CD4-positive, alpha-beta T cell (primary cell): ENCODE data around the gene PTPRF. TPM values are rescaled to one million over a fixed set of nuclear protein-coding genes. Genes with fewer than 3 reads are reported as not detected.

ENCODE experiments used
- ATAC-seq: fragments of 200-7000 bp; cut with Tn5 transposase; one replicate; pipeline ENCODE4 v1.10.0; 2022; ENCODE audit warnings: mild to moderate bottlenecking; ENCODE audit not compliant: poor library complexity
- CTCF ChIA-PET: fragments of 350-600 bp; sonication (Branson Sonifier 250); formaldehyde crosslinking; loops from one replicate; lab custom pipeline; 2021; ENCODE audit warnings: antibody characterized with exemption, inconsistent platforms; lab: Charles Lee
- POLR2A ChIA-PET: fragments of 350-600 bp; sonication (Branson Sonifier 250); formaldehyde crosslinking; loops from one replicate; lab custom pipeline; 2021; ENCODE audit warnings: antibody characterized with exemption, inconsistent platforms; lab: Charles Lee
- DNase-seq, 14 experiments: peaks; one replicate each; pipeline ENCODE4 v3.0.0-alpha.2; 2013 to 2020; ENCODE audit warnings: mixed read lengths in 2 of 14
- H3K27ac ChIP-seq, 2 donors: one replicate each; pipeline versions ENCODE4 v1.5.1 to v1.7.0; 2013; ENCODE audit warnings: low read length in 2 of 2, low read depth in 1 of 2, mild to moderate bottlenecking in 1 of 2
- H3K27me3 ChIP-seq, 2 experiments: 1 replicate in 1 of 2; 2 replicates in 1 of 2; pipeline versions ENCODE4 v1.6.1 to v1.7.0; 2013; ENCODE audit warnings: low read length in 2 of 2, control low read depth in 1 of 2, mild to moderate bottlenecking in 1 of 2, moderate library complexity in 1 of 2; ENCODE audit not compliant: insufficient read depth in 2 of 2, control insufficient read depth in 1 of 2
- H3K36me3 ChIP-seq: one replicate; pipeline ENCODE4 v1.6.1; 2013; ENCODE audit warnings: low read length, control low read depth; ENCODE audit not compliant: insufficient read depth
- H3K4me1 ChIP-seq: one replicate; pipeline ENCODE4 v1.6.1; 2013; ENCODE audit warnings: low read length, control low read depth; ENCODE audit not compliant: insufficient read depth
- H3K4me3 ChIP-seq: one replicate; pipeline ENCODE4 v1.5.1; 2013; ENCODE audit warnings: mild to moderate bottlenecking, low read length, moderate library complexity
- H3K9me3 ChIP-seq, 2 experiments: 1 replicate in 1 of 2; 2 replicates in 1 of 2; pipeline versions ENCODE4 v1.6.1 to v1.7.0; 2013; ENCODE audit warnings: low read length in 2 of 2, mild to moderate bottlenecking in 2 of 2, control low read depth in 1 of 2, moderate library complexity in 1 of 2; ENCODE audit not compliant: control insufficient read depth in 1 of 2, insufficient read depth in 1 of 2
- H3K27ac Mint-ChIP-seq: one replicate; pipeline ENCODE4 v1.8.0; 2020; ENCODE audit warnings: mixed read lengths
- H3K27me3 Mint-ChIP-seq: one replicate; pipeline ENCODE4 v1.8.0; 2021; ENCODE audit warnings: mixed read lengths
- H3K36me3 Mint-ChIP-seq: one replicate; pipeline ENCODE4 v1.8.0; 2021; ENCODE audit warnings: low read depth, mixed read lengths
- H3K4me1 Mint-ChIP-seq: one replicate; pipeline ENCODE4 v1.8.0; 2021; ENCODE audit warnings: low read depth, mixed read lengths
- H3K4me3 Mint-ChIP-seq: one replicate; pipeline ENCODE4 v1.8.0; 2020; ENCODE audit warnings: mild to moderate bottlenecking, mixed read lengths
- H3K9me3 Mint-ChIP-seq: one replicate; pipeline ENCODE4 v1.8.0; 2020; ENCODE audit warnings: mixed read lengths
- CTCF ChIP-seq: fragments of 200-600 bp; IDR thresholded peaks from one replicate; pipeline ENCODE4 v1.8.0; 2022; ENCODE audit warnings: antibody characterized with exemption, mild to moderate bottlenecking
- intact Hi-C, 2 experiments: fragments of 100-400 bp; cut with DNase I in 1 of 2; cut with micrococcal nuclease in 1 of 2; formaldehyde crosslinking; loops; one replicate each; pipeline versions ENCODE4 v1.15.1 to v1.9.0; 2023 to 2025; cut with DNase I, micrococcal nuclease
- total RNA-seq, 174 experiments: library from RNA in 2 of 174; stranded (reverse) in 2 of 174; gene quantifications; one replicate each; pipeline ENCODE4 v1.2.3 and lab custom pipeline; 2021 to 2026

PTPRF gene
- total RNA-seq, 2 experiments from 2014 or later, result 0.14 TPM

DNA sequence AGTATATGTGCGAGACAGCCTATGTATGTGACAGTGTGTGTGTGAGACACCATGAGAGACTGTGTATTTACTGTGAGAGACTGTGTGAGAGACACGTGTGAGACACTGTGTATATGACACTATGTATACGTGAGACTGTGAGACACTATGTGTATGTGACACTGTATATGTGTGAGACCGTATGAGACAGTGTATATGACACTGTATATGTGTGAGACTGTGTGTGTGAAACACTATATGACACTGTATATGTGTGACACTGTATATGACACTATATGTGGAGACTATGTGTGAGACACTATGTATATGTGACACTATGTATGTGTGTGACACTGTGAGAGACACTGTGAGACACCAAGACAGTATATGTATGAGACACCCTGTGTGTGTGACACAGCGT lies 66.3 kb downstream of the PTPRF start:
- H3K27ac ChIP-seq, result no peak overlapping the region
- Mint-ChIP-seq H3K4me3 (no peak overlapping the region), H3K27ac (no peak overlapping the region), H3K36me3 (no peaks in the 10 kb centered on the region), H3K27me3 (no peaks in the 10 kb centered on the region), H3K4me1 (no peaks in the 10 kb centered on the region), H3K9me3 (no peaks in the 10 kb centered on the region)
- DNase-seq (no peak), ATAC-seq (no peak)
- no peak overlapping the region for H3K4me3 ChIP-seq
- ChIA-PET POLR2A (no interaction called here), CTCF (no interaction called here)
- intact Hi-C loops, result no loop called here
- no peaks in the 10 kb centered on the region for H3K4me1 ChIP-seq
- no peaks in the 10 kb centered on the region for H3K36me3 ChIP-seq
- no peak for TF ChIP-seq CTCF
- no peaks in the 10 kb centered on the region for H3K9me3 ChIP-seq
- no peaks in the 10 kb centered on the region for H3K27me3 ChIP-seq

DNA sequence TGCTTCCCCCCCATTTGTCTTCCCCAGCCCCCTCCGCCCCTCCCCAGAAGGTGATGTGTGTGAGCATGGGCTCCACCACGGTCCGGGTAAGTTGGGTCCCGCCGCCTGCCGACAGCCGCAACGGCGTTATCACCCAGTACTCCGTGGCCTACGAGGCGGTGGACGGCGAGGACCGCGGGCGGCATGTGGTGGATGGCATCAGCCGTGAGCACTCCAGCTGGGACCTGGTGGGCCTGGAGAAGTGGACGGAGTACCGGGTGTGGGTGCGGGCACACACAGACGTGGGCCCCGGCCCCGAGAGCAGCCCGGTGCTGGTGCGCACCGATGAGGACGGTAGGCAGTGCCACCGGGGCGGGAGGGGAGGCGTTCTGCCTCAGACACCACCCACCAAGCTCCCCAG lies 67.0 kb downstream of the PTPRF start:
- Histone ChIP-seq H3K27me3 (no peaks in the 10 kb centered on the region), H3K9me3 (no peaks in the 10 kb centered on the region), H3K36me3 (no peaks in the 10 kb centered on the region), H3K4me1 (no peaks in the 10 kb centered on the region), H3K4me3 (no peak overlapping the region), H3K27ac (no peak overlapping the region)
- Mint-ChIP-seq H3K27me3 (no peaks in the 10 kb centered on the region), H3K4me3 (no peak overlapping the region), H3K9me3 (no peaks in the 10 kb centered on the region), H3K27ac (no peak overlapping the region), H3K4me1 (no peaks in the 10 kb centered on the region), H3K36me3 (no peaks in the 10 kb centered on the region)
- DNase-seq (no peak), ATAC-seq (no peak)
- CTCF ChIA-PET, result no interaction called here
- no peak for TF ChIP-seq CTCF
- intact Hi-C loops, result no loop called here
- POLR2A ChIA-PET, result no interaction called here

- no peak overlapping the region for H3K4me3 ChIP-seq
- H3K4me1 Mint-ChIP-seq, result no peaks in the 10 kb centered on the region
- ChIA-PET POLR2A (no interaction called here), CTCF (no interaction called here)
- H3K4me3 Mint-ChIP-seq, result no peak overlapping the region
- no peaks in the 10 kb centered on the region for H3K36me3 ChIP-seq
- H3K27me3 ChIP-seq, result no peaks in the 10 kb centered on the region
- H3K4me1 ChIP-seq, result no peaks in the 10 kb centered on the region
- H3K27me3 Mint-ChIP-seq, result no peaks in the 10 kb centered on the region
- H3K27ac ChIP-seq, result no peak overlapping the region
- H3K9me3 ChIP-seq, result no peaks in the 10 kb centered on the region
- no peak overlapping the region for H3K27ac Mint-ChIP-seq
- no peak for ATAC-seq
- no peaks in the 10 kb centered on the region for H3K36me3 Mint-ChIP-seq
- intact Hi-C loops, result no loop called here
- no peaks in the 10 kb centered on the region for H3K9me3 Mint-ChIP-seq
- TF ChIP-seq CTCF, result no peak
- no peak for DNase-seq
These were observed 67.9 kb downstream of the PTPRF start for GRCh38 chr1:43598622-43599021.
